NT2/D1 (cell line): ENCODE data around the gene CSKMT.
"Not testable (repeated sequence)": the region's sequence is repeated elsewhere in the genome, so short reads cannot be mapped to it uniquely, and the experiment has no call there.

Experiments
- YY1 ChIP-seq: IDR thresholded peaks from 2 replicates; pipeline ENCODE4 v1.6.1; 2011; ENCODE audit not compliant: insufficient read length, insufficient read depth
- ZNF274 ChIP-seq: IDR thresholded peaks from 2 replicates; pipeline ENCODE4 v1.6.1; 2011; ENCODE audit warnings: mild to moderate bottlenecking, low read depth, low read length

DNA sequence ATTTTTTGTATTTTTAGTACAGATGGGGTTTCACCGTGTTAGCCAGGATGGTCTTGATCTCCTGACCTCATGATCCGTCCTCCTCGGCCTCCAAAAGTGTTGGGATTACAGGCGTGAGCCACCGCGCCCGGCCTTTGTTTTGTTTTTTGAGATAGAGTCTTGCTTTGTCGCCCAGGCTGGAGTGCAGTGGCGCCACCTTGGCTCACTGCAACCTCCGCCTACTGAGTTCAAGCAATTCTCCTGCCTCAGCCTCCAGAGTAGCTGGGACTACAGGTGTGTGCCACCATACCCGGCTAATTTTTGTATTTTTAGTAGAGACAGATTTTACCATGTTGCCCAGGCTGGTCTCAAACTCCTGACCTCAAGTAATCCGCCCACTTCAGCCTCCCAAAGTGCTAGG lies 14.8 kb upstream of the CSKMT start:
- not testable (repeated sequence) for TF ChIP-seq YY1, ZNF274
